Smooth muscle cell (in vitro differentiated cells): ENCODE measurements around the gene DOK6. TPM values are rescaled to one million over a fixed set of nuclear protein-coding genes. Genes with fewer than 3 reads are reported as not detected.

Experiments
- DNase-seq: peaks from one replicate; lab custom pipeline; 2025; ENCODE audit not compliant: unreplicated experiment; lab: John Stamatoyannopoulos, UW
- H2AFZ ChIP-seq: fragments of 200-600 bp; sonication (generic); 2 replicates; pipeline ENCODE4 v1.6.0; 2016; ENCODE audit warnings: antibody characterized with exemption, low read depth, mild to moderate bottlenecking
- H3F3A ChIP-seq: fragments of 200-600 bp; sonication (generic); 2 replicates; pipeline ENCODE4 v1.6.0; 2017; ENCODE audit warnings: antibody characterized with exemption, low read depth
- H3K27ac ChIP-seq: fragments of 200-600 bp; sonication (generic); 2 replicates; pipeline ENCODE4 v1.5.1; 2016; ENCODE audit warnings: low read depth, mild to moderate bottlenecking
- H3K27me3 ChIP-seq: fragments of 200-600 bp; sonication (generic); 2 replicates; pipeline ENCODE4 v1.6.1; 2016; ENCODE audit warnings: low read depth, mild to moderate bottlenecking
- H3K36me3 ChIP-seq: fragments of 200-600 bp; sonication (generic); 2 replicates; pipeline ENCODE4 v1.5.1; 2016; ENCODE audit warnings: low read depth
- H3K4me1 ChIP-seq: fragments of 200-600 bp; sonication (generic); 2 replicates; pipeline ENCODE4 v1.5.1; 2016; ENCODE audit warnings: low read depth
- H3K4me2 ChIP-seq: fragments of 200-600 bp; sonication (generic); 2 replicates; pipeline ENCODE4 v1.6.0; 2016; ENCODE audit warnings: mild to moderate bottlenecking
- H3K4me3 ChIP-seq: fragments of 200-600 bp; sonication (generic); 2 replicates; pipeline ENCODE4 v1.5.1; 2016; ENCODE audit warnings: mild to moderate bottlenecking
- H3K79me2 ChIP-seq: fragments of 200-600 bp; sonication (generic); 2 replicates; pipeline ENCODE4 v1.6.0; 2016; ENCODE audit warnings: low read depth, mild to moderate bottlenecking
- H3K9ac ChIP-seq: fragments of 200-600 bp; sonication (generic); 2 replicates; pipeline ENCODE4 v1.6.0; 2016; ENCODE audit warnings: low read depth
- H3K9me3 ChIP-seq: fragments of 200-600 bp; sonication (generic); replicated peaks from 2 replicates; pipeline ENCODE4 v1.5.1; 2016; ENCODE audit warnings: low read depth
- H4K20me1 ChIP-seq: fragments of 200-600 bp; sonication (generic); 2 replicates; pipeline ENCODE4 v1.6.0; 2016; ENCODE audit warnings: low read depth
- WGBS: methylation state at CpG from one replicate; pipeline ENCODE4 v1.1.7; 2016; ENCODE audit warnings: low lambda C conversion rate; 5-methylcytosine and 5-hydroxymethylcytosine counted together
- polyA plus RNA-seq: library from polyadenylated mRNA; unstranded; fragments of >200 nt; fragmentation: Nextera tagmentation; extraction: Ambion mirVana; gene quantifications from 2 replicates; pipeline ENCODE4 v1.2.1, GENCODE V29; 2016
- total RNA-seq: library from RNA; depleted of rRNA; stranded (reverse); fragments of >200 nt; gene quantifications from 2 replicates; pipeline ENCODE4 v1.2.3, GENCODE V29; 2014
- TF ChIP-seq, protein P1 (sequence below): fragments of 200-600 bp; sonication (generic); IDR thresholded peaks from 2 replicates; pipeline ENCODE4 v1.5.1; 2017; ENCODE audit warnings: borderline replicate concordance, mild to moderate bottlenecking, antibody characterized with exemption; ENCODE audit not compliant: insufficient read depth, poor library complexity, severe bottlenecking

DOK6 gene
- total and polyA plus RNA-seq, 2 experiments from 2014 or later: 7.2 to 21.4 TPM

DNA sequence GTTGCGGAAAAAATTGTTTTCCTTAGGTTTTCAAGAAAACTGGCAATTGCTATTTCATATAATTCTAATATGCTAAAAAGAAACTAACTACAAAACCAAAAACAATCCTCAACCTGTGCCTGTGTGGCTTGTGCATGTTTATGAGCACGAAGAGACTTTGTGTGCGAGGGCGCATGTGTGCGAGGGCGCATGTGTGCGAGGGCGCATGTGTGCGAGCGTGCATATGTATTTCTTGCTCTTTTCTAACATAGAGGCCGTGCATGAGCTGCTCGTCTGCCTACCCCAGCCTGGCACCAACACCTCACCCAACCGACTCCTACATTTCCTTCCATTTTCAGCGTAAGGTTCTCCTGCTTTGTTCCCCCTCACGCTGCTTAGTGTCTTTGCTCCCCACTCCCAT lies 211.6 kb downstream of the DOK6 start:
- no peaks in the 10 kb centered on the region for H3F3A ChIP-seq
- no peaks in the 10 kb centered on the region for H3K9me3 ChIP-seq
- no peaks in the 10 kb centered on the region for H3K4me1 ChIP-seq
- H3K4me3 ChIP-seq: no peak overlapping the region
- H3K4me2 ChIP-seq: no peak overlapping the region
- H3K27ac ChIP-seq: no peak overlapping the region
- DNase-seq: no peak
- TF ChIP-seq, protein P1, sequence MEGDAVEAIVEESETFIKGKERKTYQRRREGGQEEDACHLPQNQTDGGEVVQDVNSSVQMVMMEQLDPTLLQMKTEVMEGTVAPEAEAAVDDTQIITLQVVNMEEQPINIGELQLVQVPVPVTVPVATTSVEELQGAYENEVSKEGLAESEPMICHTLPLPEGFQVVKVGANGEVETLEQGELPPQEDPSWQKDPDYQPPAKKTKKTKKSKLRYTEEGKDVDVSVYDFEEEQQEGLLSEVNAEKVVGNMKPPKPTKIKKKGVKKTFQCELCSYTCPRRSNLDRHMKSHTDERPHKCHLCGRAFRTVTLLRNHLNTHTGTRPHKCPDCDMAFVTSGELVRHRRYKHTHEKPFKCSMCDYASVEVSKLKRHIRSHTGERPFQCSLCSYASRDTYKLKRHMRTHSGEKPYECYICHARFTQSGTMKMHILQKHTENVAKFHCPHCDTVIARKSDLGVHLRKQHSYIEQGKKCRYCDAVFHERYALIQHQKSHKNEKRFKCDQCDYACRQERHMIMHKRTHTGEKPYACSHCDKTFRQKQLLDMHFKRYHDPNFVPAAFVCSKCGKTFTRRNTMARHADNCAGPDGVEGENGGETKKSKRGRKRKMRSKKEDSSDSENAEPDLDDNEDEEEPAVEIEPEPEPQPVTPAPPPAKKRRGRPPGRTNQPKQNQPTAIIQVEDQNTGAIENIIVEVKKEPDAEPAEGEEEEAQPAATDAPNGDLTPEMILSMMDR: no peak
- 88% methylated on average over 15 of the region's 15 CpGs for whole genome bisulfite sequencing
- no peaks in the 10 kb centered on the region for H3K27me3 ChIP-seq
- H2AFZ ChIP-seq: no peak overlapping the region
- H3K9ac ChIP-seq: no peak overlapping the region
- H3K36me3 ChIP-seq: no peaks in the 10 kb centered on the region
- H3K79me2 ChIP-seq: no peaks in the 10 kb centered on the region
- no peaks in the 10 kb centered on the region for H4K20me1 ChIP-seq

DNA sequence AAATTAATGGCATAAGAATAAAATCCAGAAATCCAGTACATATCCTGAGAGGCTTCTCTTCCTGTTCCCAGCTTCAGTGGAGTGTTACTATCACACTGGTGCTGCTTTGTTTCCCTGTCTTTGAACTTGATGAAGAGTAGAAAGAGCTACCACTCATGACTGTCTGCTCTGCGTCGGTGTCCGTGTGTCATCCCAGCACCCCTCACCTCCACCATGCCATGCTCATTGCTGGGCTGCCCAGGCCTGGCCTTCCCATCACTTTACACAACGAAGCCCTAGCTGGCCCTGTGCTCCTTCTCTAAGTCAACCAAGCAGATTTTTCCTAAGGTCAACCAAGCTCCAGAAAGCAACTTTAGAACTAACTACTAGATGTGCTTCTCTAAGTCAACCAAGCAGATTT lies 215.4 kb downstream of the DOK6 start:
- Histone ChIP-seq H3K36me3 (no peaks in the 10 kb centered on the region), H3K9ac (no peak overlapping the region), H2AFZ (no peak overlapping the region), H4K20me1 (no peaks in the 10 kb centered on the region), H3K9me3 (no peaks in the 10 kb centered on the region), H3K4me3 (no peak overlapping the region), H3K79me2 (no peaks in the 10 kb centered on the region), H3F3A (no peaks in the 10 kb centered on the region), H3K27ac (no peak overlapping the region), H3K4me1 (no peaks in the 10 kb centered on the region), H3K4me2 (no peak overlapping the region), H3K27me3 (no peaks in the 10 kb centered on the region)
- WGBS: 96% methylated on average over 4 of the region's 4 CpGs
- TF ChIP-seq, protein P1: no peak
- DNase-seq: no peak

DNA sequence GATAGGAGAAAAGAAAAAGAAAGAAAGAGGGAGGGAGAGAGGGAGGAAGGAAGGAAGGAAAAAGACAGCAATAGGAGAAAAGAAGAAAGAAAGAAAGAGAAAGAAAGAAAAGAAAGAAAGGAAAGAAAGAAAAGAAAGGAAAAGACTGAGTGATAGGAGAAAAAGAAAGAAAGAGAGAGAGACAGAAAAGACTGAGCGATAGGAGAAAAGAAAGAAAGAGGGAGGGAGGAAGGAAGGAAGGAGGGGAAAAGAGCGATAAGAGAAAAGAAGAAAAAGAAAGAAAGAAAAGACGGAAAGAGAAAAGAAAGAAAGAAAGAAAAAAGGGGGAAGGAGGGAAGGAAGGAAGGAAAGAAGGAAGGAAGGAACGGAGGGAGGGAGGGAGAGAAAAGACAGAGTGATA lies 216.7 kb downstream of the DOK6 start:
- Histone ChIP-seq H3K27ac (no peak overlapping the region), H3K79me2 (no peaks in the 10 kb centered on the region), H3K36me3 (no peaks in the 10 kb centered on the region), H2AFZ (no peak overlapping the region), H3K4me3 (no peak overlapping the region), H3K4me2 (no peak overlapping the region), H3K9ac (no peak overlapping the region), H3K9me3 (no peaks in the 10 kb centered on the region), H3K4me1 (peaks cover 6% of the 10 kb centered on the region), H4K20me1 (no peaks in the 10 kb centered on the region), H3K27me3 (no peaks in the 10 kb centered on the region), H3F3A (no peaks in the 10 kb centered on the region)
- 73% methylated on average over 4 of the region's 4 CpGs for WGBS
- TF ChIP-seq, protein P1: no peak
- DNase-seq: no peak

DNA sequence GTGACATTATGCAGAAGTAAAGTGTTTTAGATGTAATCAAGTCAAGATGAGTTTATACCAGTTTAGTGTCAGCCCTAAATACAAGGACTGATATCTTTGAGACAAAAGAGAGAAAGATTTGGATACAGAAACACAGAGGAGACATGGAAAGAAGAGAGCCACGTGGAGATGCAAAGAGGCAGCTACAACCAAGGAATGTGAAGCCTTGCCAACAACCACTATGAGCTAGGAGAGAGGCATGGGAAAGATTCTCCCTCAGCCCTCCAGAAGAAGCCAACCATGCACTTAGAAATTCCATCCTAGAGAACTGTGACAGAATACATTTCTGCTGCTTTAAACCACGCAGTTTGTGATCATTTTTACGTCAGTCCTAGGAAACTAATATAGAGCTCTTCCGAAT lies 217.2 kb downstream of the DOK6 start:
- DNase-seq: no peak
- H2AFZ ChIP-seq: no peak overlapping the region
- no peaks in the 10 kb centered on the region for H3K36me3 ChIP-seq
- no peaks in the 10 kb centered on the region for H3K9me3 ChIP-seq
- no peaks in the 10 kb centered on the region for H3F3A ChIP-seq
- WGBS: 84% methylated on average over 4 of the region's 4 CpGs
- H3K4me1 ChIP-seq: peaks cover 6% of the 10 kb centered on the region
- no peak overlapping the region for H3K4me3 ChIP-seq
- TF ChIP-seq, protein P1: no peak
- H3K4me2 ChIP-seq: no peak overlapping the region
- no peaks in the 10 kb centered on the region for H4K20me1 ChIP-seq
- no peaks in the 10 kb centered on the region for H3K27me3 ChIP-seq
- no peaks in the 10 kb centered on the region for H3K79me2 ChIP-seq
- no peak overlapping the region for H3K9ac ChIP-seq
- H3K27ac ChIP-seq: no peak overlapping the region
